HepG2 (cell line): ENCODE data around the gene MGARP. TPM values are rescaled to one million over a fixed set of nuclear protein-coding genes. Genes with fewer than 3 reads are reported as not detected.

Source experiments
- CCAR2 ChIP-seq: fragments of 200-400 bp; formaldehyde crosslinking; optimal IDR thresholded peaks from 2 replicates; pipeline ENCODE3; 2018; ENCODE audit warnings: low read depth, mild to moderate bottlenecking, low read length, moderate library complexity
- CEBPG ChIP-seq: IDR thresholded peaks from 2 replicates; pipeline ENCODE4 v1.6.1; 2016
- DNMT3B ChIP-seq: conservative IDR thresholded peaks from 2 replicates; pipeline ENCODE4 v1.6.1; 2016; ENCODE audit warnings: missing biosample characterization, control low read depth
- FOSL1 ChIP-seq: sonication (generic); formaldehyde crosslinking; IDR thresholded peaks from 2 replicates; pipeline ENCODE4 v1.9.0; 2021; ENCODE audit warnings: missing genetic modification reagents, borderline replicate concordance
- RORA ChIP-seq: sonication (generic); formaldehyde crosslinking; IDR thresholded peaks from 2 replicates; pipeline ENCODE4 v1.5.0; 2020; ENCODE audit warnings: mild to moderate bottlenecking, missing genetic modification reagents, moderate library complexity
- SRY ChIP-seq: sonication (generic); formaldehyde crosslinking; IDR thresholded peaks from 2 replicates; pipeline ENCODE4 v1.8.0; 2022; ENCODE audit warnings: mild to moderate bottlenecking, missing genetic modification reagents
- ZNF567 ChIP-seq: sonication (generic); formaldehyde crosslinking; IDR thresholded peaks from 2 replicates; pipeline ENCODE4 v1.8.1; 2023; ENCODE audit warnings: mild to moderate bottlenecking, missing genetic modification reagents, borderline replicate concordance
- ZNF597 ChIP-seq: sonication (generic); formaldehyde crosslinking; IDR thresholded peaks from 2 replicates; pipeline ENCODE4 v1.5.0; 2020; ENCODE audit warnings: missing genetic modification reagents
- ZSCAN22 ChIP-seq: sonication (generic); formaldehyde crosslinking; IDR thresholded peaks from 2 replicates; pipeline ENCODE4 v1.4.0; 2020; ENCODE audit warnings: mild to moderate bottlenecking, missing genetic modification reagents
- polyA plus RNA-seq, 8 experiments: library from polyadenylated mRNA; depleted of rRNA in 3 of 8; stranded (reverse) in 7 of 8; unstranded in 1 of 8; fragments of >200 nt; fragmentation: Illumina TruSeq in 4 of 8; extraction: Trizol in 4 of 8; gene quantifications; 2 replicates each; pipeline versions ENCODE4 v1.2.1 to v1.2.3, GENCODE V29; 2011 to 2016; ENCODE audit warnings: low read depth in 4 of 8, missing spikeins in 1 of 8, mixed read lengths in 1 of 8; ENCODE audit not compliant: insufficient read depth in 1 of 8
- total RNA-seq, 5 experiments: library from RNA; depleted of rRNA; stranded (reverse); fragments of >200 nt; fragmentation: Illumina TruSeq; extraction: Trizol; gene quantifications; 2 replicates each; pipeline ENCODE4 v1.2.3, GENCODE V29; 2016; ENCODE audit warnings: low read depth in 1 of 5
- TF ChIP-seq, protein P1 (sequence below): IDR thresholded peaks from 2 replicates; pipeline ENCODE4 v1.6.1; 2016; ENCODE audit warnings: low read depth, missing genetic modification reagents, missing compliant biosample characterization
- TF ChIP-seq, protein P2 (sequence below): sonication (generic); formaldehyde crosslinking; IDR thresholded peaks from 2 replicates; pipeline ENCODE4 v1.5.1; 2020; ENCODE audit warnings: mild to moderate bottlenecking, missing genetic modification reagents, moderate library complexity
- TF ChIP-seq, protein P3 (sequence below): sonication (generic); formaldehyde crosslinking; IDR thresholded peaks from 2 replicates; pipeline ENCODE4 v1.4.0; 2020; ENCODE audit warnings: missing genetic modification reagents

MGARP gene
- total and polyA plus RNA-seq, 2 of the 13 experiments (the other 11 are each of a cell fraction or from before 2014, with no cell fraction given) = 0.11 to 0.13 TPM

- TF ChIP-seq, protein P1, sequence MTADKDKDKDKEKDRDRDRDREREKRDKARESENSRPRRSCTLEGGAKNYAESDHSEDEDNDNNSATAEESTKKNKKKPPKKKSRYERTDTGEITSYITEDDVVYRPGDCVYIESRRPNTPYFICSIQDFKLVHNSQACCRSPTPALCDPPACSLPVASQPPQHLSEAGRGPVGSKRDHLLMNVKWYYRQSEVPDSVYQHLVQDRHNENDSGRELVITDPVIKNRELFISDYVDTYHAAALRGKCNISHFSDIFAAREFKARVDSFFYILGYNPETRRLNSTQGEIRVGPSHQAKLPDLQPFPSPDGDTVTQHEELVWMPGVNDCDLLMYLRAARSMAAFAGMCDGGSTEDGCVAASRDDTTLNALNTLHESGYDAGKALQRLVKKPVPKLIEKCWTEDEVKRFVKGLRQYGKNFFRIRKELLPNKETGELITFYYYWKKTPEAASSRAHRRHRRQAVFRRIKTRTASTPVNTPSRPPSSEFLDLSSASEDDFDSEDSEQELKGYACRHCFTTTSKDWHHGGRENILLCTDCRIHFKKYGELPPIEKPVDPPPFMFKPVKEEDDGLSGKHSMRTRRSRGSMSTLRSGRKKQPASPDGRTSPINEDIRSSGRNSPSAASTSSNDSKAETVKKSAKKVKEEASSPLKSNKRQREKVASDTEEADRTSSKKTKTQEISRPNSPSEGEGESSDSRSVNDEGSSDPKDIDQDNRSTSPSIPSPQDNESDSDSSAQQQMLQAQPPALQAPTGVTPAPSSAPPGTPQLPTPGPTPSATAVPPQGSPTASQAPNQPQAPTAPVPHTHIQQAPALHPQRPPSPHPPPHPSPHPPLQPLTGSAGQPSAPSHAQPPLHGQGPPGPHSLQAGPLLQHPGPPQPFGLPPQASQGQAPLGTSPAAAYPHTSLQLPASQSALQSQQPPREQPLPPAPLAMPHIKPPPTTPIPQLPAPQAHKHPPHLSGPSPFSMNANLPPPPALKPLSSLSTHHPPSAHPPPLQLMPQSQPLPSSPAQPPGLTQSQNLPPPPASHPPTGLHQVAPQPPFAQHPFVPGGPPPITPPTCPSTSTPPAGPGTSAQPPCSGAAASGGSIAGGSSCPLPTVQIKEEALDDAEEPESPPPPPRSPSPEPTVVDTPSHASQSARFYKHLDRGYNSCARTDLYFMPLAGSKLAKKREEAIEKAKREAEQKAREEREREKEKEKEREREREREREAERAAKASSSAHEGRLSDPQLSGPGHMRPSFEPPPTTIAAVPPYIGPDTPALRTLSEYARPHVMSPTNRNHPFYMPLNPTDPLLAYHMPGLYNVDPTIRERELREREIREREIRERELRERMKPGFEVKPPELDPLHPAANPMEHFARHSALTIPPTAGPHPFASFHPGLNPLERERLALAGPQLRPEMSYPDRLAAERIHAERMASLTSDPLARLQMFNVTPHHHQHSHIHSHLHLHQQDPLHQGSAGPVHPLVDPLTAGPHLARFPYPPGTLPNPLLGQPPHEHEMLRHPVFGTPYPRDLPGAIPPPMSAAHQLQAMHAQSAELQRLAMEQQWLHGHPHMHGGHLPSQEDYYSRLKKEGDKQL (CRISPR knock-in tag) = no peak
- TF ChIP-seq ZSCAN22 (CRISPR knock-in tag) (no peak; the same call in 1 of the 2 replicates), CCAR2 (no peak), SRY (no peak), DNMT3B (0 out of 2 replicates have a peak, but pooled peaks have one; percentile 78), FOSL1 (CRISPR knock-in tag) (no peak), ZNF567 (CRISPR knock-in tag) (no peak), CEBPG (CRISPR knock-in tag) (no peak), RORA (no peak), ZNF597 (CRISPR knock-in tag) (no peak)
- TF ChIP-seq, protein P2, sequence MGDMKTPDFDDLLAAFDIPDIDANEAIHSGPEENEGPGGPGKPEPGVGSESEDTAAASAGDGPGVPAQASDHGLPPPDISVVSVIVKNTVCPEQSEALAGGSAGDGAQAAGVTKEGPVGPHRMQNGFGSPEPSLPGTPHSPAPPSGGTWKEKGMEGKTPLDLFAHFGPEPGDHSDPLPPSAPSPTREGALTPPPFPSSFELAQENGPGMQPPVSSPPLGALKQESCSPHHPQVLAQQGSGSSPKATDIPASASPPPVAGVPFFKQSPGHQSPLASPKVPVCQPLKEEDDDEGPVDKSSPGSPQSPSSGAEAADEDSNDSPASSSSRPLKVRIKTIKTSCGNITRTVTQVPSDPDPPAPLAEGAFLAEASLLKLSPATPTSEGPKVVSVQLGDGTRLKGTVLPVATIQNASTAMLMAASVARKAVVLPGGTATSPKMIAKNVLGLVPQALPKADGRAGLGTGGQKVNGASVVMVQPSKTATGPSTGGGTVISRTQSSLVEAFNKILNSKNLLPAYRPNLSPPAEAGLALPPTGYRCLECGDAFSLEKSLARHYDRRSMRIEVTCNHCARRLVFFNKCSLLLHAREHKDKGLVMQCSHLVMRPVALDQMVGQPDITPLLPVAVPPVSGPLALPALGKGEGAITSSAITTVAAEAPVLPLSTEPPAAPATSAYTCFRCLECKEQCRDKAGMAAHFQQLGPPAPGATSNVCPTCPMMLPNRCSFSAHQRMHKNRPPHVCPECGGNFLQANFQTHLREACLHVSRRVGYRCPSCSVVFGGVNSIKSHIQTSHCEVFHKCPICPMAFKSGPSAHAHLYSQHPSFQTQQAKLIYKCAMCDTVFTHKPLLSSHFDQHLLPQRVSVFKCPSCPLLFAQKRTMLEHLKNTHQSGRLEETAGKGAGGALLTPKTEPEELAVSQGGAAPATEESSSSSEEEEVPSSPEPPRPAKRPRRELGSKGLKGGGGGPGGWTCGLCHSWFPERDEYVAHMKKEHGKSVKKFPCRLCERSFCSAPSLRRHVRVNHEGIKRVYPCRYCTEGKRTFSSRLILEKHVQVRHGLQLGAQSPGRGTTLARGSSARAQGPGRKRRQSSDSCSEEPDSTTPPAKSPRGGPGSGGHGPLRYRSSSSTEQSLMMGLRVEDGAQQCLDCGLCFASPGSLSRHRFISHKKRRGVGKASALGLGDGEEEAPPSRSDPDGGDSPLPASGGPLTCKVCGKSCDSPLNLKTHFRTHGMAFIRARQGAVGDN = peak; percentile 94
- TF ChIP-seq, protein P3, sequence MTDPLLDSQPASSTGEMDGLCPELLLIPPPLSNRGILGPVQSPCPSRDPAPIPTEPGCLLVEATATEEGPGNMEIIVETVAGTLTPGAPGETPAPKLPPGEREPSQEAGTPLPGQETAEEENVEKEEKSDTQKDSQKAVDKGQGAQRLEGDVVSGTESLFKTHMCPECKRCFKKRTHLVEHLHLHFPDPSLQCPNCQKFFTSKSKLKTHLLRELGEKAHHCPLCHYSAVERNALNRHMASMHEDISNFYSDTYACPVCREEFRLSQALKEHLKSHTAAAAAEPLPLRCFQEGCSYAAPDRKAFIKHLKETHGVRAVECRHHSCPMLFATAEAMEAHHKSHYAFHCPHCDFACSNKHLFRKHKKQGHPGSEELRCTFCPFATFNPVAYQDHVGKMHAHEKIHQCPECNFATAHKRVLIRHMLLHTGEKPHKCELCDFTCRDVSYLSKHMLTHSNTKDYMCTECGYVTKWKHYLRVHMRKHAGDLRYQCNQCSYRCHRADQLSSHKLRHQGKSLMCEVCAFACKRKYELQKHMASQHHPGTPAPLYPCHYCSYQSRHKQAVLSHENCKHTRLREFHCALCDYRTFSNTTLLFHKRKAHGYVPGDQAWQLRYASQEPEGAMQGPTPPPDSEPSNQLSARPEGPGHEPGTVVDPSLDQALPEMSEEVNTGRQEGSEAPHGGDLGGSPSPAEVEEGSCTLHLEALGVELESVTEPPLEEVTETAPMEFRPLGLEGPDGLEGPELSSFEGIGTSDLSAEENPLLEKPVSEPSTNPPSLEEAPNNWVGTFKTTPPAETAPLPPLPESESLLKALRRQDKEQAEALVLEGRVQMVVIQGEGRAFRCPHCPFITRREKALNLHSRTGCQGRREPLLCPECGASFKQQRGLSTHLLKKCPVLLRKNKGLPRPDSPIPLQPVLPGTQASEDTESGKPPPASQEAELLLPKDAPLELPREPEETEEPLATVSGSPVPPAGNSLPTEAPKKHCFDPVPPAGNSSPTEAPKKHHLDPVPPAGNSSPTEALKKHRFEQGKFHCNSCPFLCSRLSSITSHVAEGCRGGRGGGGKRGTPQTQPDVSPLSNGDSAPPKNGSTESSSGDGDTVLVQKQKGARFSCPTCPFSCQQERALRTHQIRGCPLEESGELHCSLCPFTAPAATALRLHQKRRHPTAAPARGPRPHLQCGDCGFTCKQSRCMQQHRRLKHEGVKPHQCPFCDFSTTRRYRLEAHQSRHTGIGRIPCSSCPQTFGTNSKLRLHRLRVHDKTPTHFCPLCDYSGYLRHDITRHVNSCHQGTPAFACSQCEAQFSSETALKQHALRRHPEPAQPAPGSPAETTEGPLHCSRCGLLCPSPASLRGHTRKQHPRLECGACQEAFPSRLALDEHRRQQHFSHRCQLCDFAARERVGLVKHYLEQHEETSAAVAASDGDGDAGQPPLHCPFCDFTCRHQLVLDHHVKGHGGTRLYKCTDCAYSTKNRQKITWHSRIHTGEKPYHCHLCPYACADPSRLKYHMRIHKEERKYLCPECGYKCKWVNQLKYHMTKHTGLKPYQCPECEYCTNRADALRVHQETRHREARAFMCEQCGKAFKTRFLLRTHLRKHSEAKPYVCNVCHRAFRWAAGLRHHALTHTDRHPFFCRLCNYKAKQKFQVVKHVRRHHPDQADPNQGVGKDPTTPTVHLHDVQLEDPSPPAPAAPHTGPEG (CRISPR knock-in tag) = no peak
These were observed 21.2 kb upstream of the MGARP start, which contains the start of gene NAA15 (continued) for GRCh38 chr4:139301113-139301820.
